Measurements from ENCODE around the gene ZBTB32.
"Not testable (repeated sequence)": the region's sequence is repeated elsewhere in the genome, so short reads cannot be mapped to it uniquely, and the experiment has no call there.

The ZBTB32 gene, protein sequence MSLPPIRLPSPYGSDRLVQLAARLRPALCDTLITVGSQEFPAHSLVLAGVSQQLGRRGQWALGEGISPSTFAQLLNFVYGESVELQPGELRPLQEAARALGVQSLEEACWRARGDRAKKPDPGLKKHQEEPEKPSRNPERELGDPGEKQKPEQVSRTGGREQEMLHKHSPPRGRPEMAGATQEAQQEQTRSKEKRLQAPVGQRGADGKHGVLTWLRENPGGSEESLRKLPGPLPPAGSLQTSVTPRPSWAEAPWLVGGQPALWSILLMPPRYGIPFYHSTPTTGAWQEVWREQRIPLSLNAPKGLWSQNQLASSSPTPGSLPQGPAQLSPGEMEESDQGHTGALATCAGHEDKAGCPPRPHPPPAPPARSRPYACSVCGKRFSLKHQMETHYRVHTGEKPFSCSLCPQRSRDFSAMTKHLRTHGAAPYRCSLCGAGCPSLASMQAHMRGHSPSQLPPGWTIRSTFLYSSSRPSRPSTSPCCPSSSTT

GRCh38 chr19:35704218-35704617, at the start of gene ZBTB32:
ZBTB32 (plus strand) TSS chr19:35704558; CDS start chr19:35714627, 10,069 bp downstream.
- DNase-seq (ENCODE audit: low read depth) = peak; percentile 71
- TF ChIP-seq, protein P1, sequence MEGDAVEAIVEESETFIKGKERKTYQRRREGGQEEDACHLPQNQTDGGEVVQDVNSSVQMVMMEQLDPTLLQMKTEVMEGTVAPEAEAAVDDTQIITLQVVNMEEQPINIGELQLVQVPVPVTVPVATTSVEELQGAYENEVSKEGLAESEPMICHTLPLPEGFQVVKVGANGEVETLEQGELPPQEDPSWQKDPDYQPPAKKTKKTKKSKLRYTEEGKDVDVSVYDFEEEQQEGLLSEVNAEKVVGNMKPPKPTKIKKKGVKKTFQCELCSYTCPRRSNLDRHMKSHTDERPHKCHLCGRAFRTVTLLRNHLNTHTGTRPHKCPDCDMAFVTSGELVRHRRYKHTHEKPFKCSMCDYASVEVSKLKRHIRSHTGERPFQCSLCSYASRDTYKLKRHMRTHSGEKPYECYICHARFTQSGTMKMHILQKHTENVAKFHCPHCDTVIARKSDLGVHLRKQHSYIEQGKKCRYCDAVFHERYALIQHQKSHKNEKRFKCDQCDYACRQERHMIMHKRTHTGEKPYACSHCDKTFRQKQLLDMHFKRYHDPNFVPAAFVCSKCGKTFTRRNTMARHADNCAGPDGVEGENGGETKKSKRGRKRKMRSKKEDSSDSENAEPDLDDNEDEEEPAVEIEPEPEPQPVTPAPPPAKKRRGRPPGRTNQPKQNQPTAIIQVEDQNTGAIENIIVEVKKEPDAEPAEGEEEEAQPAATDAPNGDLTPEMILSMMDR (IDR thresholded peaks at IDR 0.05; ENCODE audit: low read length, missing control alignments) = no peak
- no peak within 1 kb of the TSS for H3K4me3 ChIP-seq (replicated peaks; ENCODE audit: low read depth, low read length)

DNA sequence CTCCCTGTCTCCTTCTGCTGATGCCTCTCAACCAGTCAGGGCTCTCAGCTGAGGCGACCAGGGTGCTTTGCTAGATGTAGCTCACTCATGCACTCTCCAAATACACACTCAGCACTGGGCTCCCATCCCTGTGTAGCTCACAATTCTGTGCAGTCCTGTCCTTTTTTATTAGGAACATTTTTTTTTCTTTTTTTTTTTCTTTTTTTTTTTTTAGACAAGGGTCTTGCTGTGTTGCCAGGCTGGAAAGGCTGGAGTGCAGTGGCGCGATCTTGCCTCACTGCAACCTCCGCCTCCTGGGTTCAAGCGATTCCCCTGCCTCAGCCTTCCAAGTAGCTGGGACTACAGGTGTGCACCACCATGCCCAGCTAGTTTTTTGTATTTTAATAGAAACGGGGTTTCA, 49.5 kb upstream of the ZBTB32 start:
- H3K4me3 ChIP-seq (replicated peaks; ENCODE audit: low read depth, low read length); DNase-seq (ENCODE audit: low read depth): not testable (repeated sequence)

DNA sequence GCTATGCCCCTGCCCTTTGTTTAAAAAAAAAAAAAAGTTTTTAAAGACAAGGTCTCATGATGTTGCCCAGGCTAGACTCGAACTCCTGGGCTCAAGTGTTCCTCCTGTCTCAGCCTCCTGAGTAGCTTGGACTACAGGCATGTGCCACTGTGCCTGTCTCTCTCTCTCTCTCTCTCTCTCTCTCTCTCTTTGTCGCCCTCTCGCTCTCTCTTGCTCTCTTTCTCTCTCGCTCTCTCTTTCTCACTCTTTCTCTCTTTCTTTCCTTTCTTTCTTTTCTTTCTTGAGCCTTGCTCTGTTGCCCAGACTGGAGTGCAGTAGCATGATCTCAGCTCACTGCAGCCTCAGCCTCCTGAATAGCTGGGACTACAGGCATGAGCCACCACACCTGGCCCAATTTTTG, 48.8 kb upstream of the ZBTB32 start:
- TF ChIP-seq, protein P1 (IDR thresholded peaks at IDR 0.05; ENCODE audit: low read length, missing control alignments) = no peak
- no peak overlapping the region for H3K4me3 ChIP-seq (replicated peaks; ENCODE audit: low read depth, low read length)
- DNase-seq (ENCODE audit: low read depth) = no peak

DNA sequence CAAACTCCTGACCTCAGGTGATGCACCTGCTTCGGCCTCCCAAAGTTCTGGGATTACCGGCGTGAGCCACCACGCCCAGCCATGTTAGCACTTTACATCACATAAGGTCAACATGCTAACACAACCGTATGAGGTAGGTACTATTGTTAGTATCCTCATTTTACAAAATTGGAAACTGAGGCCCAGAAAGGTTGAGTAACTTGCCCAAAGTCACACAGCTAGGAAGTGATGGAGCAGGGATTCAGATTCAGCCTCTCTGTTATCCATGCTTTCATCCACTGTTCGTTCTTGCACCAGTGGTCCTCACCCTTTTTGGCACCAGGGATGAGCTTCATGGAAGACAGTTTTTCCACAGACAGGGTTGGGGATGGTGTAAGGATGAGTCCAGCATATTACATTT, 47.7 kb upstream of the ZBTB32 start:
- H3K4me3 ChIP-seq (replicated peaks; ENCODE audit: low read depth, low read length) = no peak overlapping the region
- DNase-seq (ENCODE audit: low read depth) = no peak
- TF ChIP-seq, protein P1 (IDR thresholded peaks at IDR 0.05; ENCODE audit: low read length, missing control alignments) = no peak

GRCh38 chr19:35657904-35658700, 46.3 kb upstream of the ZBTB32 start:
- H3K4me3 ChIP-seq (replicated peaks; ENCODE audit: low read depth, low read length) = no peak overlapping the region
- TF ChIP-seq, protein P1 (IDR thresholded peaks at IDR 0.05; ENCODE audit: low read length, missing control alignments) = peak; percentile 23
- DNase-seq (ENCODE audit: low read depth) = no peak

DNA sequence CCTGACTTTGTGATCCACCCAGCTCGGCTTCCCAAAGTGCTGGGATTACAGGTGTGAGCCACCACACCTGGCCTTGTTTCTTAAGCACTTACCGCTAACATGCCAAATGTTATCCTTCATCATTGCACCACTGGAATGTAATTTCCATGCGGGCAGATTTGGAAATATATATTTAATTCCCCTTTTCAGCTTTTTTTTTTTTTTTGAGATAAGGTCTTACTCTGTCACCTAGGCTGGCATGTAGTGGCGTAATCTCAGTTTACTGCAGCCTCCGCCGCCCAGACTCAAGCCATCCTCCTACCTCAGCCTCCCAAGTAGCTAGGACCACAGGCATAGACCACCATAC, 42.4 kb upstream of the ZBTB32 start:
- H3K4me3 ChIP-seq (replicated peaks; ENCODE audit: low read depth, low read length) = no peak overlapping the region
- TF ChIP-seq, protein P1 (IDR thresholded peaks at IDR 0.05; ENCODE audit: low read length, missing control alignments) = no peak
- DNase-seq (ENCODE audit: low read depth) = no peak

DNA sequence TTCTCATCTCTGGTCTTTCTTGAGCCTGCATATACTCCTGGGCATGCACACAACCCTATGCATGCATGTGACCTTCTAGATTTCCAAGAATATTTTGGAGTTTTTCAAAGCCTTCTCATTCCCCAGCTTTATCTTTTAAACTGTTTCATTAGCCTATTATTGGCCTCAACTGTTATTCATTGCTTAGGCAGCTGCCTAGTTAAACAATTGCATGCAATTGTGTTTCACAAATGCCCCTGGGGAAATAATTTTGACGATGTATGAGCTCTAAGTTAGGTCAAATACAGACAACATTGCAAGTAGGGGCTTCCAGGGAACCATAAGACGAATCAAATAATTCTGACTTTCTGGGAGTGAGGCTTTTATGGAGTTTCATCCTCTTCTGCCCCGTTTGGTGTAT, 40.4 kb upstream of the ZBTB32 start:
- TF ChIP-seq, protein P1 (IDR thresholded peaks at IDR 0.05; ENCODE audit: low read length, missing control alignments) = no peak
- H3K4me3 ChIP-seq (replicated peaks; ENCODE audit: low read depth, low read length) = no peak overlapping the region
- DNase-seq (ENCODE audit: low read depth) = no peak

Measured in fibroblast of pulmonary artery (primary cell).